Measurements from ENCODE around the gene G3BP2.
"Not testable (repeated sequence)": the region's sequence is repeated elsewhere in the genome, so short reads cannot be mapped to it uniquely, and the experiment has no call there.

GRCh38 chr4:75664604-75665003, 8.6 kb downstream of the G3BP2 start:
- TF ChIP-seq, protein P1, sequence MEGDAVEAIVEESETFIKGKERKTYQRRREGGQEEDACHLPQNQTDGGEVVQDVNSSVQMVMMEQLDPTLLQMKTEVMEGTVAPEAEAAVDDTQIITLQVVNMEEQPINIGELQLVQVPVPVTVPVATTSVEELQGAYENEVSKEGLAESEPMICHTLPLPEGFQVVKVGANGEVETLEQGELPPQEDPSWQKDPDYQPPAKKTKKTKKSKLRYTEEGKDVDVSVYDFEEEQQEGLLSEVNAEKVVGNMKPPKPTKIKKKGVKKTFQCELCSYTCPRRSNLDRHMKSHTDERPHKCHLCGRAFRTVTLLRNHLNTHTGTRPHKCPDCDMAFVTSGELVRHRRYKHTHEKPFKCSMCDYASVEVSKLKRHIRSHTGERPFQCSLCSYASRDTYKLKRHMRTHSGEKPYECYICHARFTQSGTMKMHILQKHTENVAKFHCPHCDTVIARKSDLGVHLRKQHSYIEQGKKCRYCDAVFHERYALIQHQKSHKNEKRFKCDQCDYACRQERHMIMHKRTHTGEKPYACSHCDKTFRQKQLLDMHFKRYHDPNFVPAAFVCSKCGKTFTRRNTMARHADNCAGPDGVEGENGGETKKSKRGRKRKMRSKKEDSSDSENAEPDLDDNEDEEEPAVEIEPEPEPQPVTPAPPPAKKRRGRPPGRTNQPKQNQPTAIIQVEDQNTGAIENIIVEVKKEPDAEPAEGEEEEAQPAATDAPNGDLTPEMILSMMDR (IDR thresholded peaks at IDR 0.05; ENCODE audit: poor library complexity, severe bottlenecking) = not testable (repeated sequence)
- TF ChIP-seq POLR2AphosphoS5 (IDR thresholded peaks at IDR 0.05); EZH2 (IDR thresholded peaks at IDR 0.05; ENCODE audit: borderline replicate concordance, insufficient read depth, low read length, poor library complexity, severe bottlenecking); TAF1 (IDR thresholded peaks at IDR 0.05; ENCODE audit: low read depth); EP300 (conservative IDR thresholded peaks at IDR 0.05; ENCODE audit: poor library complexity, severe bottlenecking); RAD21 (conservative IDR thresholded peaks at IDR 0.05); SMC3 (conservative IDR thresholded peaks at IDR 0.05; ENCODE audit: poor library complexity); MXI1 (conservative IDR thresholded peaks at IDR 0.05; ENCODE audit: poor library complexity, severe bottlenecking): not testable (repeated sequence)

Data from neural cell (in vitro differentiated cells).